Measurements from ENCODE around the gene L3MBTL4.

L3MBTL4 gene

DNA sequence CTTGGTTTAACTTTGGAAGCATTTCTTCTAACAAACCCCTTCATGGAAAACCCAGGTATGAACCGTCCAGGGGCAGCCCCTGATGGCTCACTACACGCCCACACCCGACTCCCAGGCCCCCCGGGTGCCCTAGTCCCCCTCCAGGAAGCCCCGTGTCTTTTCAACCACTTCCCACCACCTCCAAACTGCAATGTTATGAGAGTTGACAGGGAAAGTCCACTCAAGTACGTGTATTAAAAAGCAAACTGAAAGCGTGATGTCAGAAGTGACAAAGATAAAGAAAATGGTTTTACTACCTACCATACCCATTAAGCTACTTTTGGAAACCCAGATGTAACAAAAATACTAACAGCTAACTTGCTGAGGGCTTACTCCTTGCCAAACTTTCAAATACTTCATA, 51.5 kb downstream of the L3MBTL4 start:
- no peak for DNase-seq (ENCODE audit: low spot score)

DNA sequence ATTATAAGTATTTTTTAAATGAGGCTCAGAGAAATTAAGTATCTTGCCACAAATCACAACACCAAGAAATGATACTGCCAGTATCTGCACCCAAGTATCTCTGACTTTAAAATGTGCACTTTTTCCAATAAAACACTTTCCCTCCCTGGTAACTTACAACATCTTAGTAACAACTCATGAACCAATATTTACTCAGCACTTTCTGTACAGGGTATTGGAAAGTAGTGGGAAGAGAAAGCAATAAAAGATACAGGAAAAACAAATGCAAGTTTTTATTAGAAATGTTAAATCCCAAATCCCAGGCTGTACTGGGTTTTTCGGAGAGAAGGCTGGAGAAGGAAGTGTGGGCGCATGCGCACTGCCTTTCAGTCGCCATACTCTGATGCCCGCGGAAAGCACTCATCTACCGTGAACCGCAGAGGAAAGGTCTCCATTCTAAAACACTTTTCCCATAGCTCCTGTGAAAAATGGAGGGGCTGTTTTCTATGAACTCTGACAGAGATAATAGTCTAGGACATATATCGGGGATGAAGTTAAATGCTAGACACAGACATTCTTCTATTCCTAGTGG, 52.1 kb downstream of the L3MBTL4 start:
- DNase-seq (ENCODE audit: low spot score), result no peak

DNA sequence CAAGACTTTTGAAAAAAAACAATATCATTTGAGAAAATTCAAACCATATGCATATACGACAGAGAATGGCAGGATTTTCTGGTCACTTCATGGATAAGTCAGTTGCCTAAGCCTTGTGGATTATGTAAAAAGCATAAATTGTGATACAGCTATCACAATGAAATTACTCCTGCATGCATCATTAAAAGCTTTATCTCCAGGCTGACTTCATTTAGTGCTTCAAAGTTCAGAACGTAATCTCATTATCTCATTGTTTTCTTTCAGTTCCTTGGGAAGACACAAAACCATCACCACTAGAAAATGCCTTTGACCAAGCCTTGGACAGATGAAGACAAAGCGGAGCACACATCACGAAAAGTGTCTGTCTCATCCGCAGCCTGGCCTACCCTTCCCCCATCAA, 57.0 kb downstream of the L3MBTL4 start:
- DNase-seq (ENCODE audit: low spot score), result no peak

DNA sequence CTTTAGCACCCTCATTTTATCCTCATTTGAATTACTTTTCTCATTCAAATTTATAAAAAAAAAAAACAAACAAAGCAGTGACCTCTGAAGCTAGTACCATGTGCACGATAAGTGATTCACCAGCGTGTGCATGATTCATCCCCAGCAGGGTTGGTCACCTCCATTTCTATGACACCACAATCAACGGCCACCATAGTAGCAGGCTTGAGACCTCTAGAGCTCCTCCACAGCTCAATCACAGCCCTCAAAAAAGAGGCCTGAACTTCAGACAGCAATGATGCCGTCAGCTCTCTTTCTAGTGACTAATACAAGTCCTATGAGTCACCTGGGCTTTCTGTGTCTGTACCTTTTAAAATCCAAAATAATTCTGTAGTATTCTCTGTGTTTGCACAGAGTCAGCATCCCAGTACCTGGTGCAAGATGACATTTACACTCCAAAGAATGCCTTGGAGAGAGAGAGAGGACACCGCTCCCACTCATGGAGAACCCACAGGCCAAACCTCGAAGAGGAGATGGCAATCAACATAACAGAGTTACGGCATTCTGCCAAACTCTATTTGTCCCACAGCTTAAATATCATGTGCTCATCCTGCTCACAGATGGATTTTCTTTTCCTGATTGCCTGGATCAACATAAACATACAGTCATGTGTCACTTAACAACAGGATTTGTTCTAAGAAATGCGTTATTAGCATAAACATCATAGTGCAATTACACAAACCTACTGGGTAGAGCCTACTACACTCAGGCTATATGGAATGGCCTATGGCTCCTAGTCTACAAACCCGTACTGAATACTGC, 58.7 kb downstream of the L3MBTL4 start:
- DNase-seq (ENCODE audit: low spot score), result peak; percentile 12

DNA sequence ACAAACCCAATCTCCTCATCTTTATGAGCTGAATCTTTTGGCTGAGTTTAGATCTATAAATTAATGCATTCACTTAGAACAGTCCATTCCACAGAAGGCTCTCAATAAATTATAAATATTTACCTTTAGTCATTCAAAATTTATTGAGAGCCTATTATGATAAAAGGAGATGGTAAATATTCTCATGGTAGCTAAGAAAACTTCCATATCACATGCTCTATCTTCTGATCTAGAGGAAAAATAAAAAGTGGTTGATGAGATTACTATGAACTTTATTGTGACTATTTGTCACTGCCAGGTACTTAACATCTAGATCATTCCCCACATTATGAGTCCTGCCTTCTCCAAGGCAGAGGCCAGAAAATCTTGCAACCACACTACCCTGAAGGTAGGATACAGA, 62.4 kb downstream of the L3MBTL4 start:
- no peak for DNase-seq (ENCODE audit: low spot score)

DNA sequence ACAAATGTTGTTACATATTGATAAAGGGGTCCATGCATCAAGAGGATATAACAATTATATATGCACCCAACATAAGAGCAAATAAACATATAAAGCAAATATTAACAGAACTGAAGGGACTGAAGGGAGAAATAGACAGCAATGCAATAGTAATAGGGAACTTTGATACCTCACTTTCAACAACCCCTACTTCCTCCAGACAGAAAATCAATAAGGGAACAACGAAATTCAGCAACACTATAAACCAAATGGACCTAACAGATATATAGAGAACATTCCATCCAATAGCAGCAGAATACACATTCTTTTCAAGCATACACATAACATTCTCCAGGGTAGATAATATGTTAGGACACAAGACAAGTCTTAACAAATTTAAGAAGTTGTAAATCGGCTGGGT, 71.7 kb downstream of the L3MBTL4 start:
- no peak for DNase-seq (ENCODE audit: low spot score)

DNA sequence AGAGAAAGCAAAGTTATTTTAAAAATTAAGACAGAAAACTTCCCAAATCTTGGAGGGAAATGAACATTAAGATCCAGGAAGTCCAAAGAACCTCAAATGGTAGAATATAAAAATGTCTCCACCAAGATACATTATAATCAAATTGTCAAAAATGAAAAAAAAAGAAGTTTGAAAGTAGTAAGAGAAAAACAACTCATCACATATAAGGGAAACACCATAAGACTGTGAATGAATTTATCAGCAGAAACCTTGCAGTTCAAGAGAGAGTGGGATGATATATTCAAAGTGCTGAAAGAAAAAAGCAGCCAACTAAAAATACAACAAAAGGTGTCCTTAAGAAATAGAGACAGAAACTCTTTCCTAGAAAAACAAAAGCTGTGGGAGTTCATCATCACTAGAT, 73.0 kb downstream of the L3MBTL4 start:
- DNase-seq (ENCODE audit: low spot score), result no peak

DNA sequence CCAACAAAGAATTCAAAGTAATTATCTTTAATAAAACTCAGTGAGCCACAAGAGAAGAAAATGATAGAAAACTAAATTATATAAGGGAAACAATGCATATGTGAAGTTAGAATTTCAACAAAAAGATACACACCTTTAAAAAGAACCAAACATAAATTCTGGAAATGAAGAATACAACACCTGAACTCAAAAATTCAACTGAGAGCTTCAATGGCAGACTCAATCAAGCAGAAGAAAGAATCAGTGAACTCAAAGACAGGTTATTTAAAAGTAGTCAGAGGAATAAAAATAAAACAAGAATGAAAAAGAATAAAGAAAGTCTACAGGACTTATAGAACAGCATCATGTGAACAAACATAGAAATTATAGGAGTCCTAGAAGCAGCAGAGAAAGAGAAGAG, 73.4 kb downstream of the L3MBTL4 start:
- DNase-seq (ENCODE audit: low spot score), result no peak

DNA sequence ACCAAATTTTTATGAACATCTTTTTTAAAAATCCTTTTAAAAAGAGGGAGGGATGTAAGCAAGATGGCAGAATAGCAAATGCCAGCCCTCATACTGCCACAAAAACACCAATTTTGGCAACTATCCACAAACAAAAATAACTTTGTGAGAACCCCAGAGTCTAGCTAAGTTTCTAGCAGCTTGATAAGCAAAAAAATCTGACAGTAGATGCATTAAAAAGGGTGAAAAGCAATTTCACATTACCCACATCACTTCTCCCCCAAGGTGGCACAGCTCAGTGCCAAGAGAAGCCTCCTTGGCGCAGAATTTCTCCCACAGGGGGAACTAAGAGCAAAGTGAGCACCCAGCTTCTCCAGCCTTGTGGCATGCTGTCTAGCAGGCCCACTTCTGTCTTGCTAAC, 74.6 kb downstream of the L3MBTL4 start:
- DNase-seq (ENCODE audit: low spot score), result no peak

DNA sequence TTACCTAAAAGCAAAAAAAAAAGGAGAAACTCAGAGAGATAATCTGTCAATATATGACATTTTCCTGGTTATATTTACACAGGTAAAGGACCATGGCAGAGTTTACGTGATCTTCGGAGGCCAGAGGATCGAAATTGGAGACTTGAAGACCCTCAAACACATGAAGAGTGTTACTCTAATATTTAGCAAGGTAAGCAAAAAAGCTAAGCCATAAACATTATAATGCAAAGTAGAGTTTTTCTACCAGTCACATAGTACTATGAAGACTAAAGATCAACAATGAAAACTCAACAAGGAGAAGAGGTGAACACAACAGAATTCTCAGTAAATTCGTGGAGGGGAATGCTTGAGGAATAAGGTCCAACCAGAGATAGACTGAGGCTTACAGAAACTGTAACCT, 78.5 kb downstream of the L3MBTL4 start:
- DNase-seq (ENCODE audit: low spot score), result no peak

DNA sequence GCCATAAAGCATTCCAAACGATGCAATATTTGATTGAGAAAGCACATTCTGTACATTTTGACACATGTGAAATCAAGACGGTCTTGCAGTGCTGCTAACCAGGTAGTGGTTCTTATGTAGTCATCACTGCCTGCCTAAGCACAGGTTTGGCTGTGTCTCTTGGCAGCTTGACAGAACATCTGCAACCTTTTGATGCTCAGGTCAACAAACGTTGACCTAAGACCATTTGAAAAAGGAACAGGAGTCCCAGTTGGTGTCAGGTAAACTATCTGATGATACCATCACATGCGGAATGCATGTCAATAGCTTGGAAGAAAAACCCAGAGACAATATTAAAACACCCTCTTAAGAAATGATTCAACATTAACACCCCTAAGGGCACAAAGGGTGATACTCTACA, 80.7 kb downstream of the L3MBTL4 start:
- DNase-seq (ENCODE audit: low spot score), result no peak

DNA sequence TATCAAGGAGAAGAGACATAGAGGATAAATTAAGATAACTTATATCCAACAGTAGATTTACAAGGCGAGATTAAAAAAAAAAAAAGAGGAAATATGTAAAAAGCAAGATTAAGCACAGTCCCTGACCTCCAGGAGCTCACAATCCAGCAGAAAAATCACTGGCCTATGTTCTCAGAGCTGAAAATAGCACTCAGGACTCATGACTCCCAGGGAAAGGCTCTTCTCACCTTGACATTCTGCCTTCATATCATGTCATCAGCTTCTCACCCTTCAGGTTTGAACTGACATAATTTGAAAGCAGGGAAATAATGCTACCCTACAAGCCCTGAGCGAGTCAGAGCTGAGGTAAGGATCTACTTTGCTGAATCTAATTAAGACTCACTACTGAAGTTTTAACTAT, 82.8 kb downstream of the L3MBTL4 start:
- DNase-seq (ENCODE audit: low spot score), result no peak

DNA sequence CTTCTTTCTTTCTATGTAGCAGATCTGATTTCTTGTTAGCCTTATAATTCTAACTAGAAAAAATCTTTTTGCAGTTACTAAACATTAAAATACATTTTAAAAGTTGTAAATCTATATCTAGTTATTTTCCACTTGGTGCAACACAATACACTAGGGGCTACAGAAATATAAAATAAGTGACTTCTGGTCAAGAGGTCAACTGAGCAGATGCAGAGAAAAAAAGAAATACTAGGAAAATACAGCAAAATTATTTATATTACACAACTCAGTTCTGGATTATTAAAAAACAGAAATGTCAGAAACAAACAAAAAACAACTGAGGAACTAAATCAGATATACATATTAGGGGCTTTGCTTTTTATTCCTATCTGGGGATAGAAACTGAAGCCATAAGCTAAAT, 83.9 kb downstream of the L3MBTL4 start:
- DNase-seq (ENCODE audit: low spot score), result no peak

DNA sequence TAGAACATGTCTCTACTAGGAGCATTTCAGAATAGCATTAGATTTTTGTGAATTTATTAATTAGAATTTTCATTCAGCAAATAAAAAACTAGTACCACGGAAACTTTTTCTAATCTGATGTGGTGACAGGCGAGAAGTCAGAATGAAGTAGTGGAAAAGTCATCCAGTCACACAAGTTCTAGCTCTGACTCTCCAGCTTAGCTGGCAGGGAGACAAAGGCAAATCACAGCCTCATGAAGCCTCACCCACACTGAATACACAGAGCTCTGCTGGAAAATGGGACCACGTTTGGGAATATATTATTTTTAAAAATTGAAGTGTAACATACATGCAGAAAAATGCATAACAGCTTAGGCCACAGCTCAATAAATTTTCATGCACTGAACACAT, 86.1 kb downstream of the L3MBTL4 start:
- no peak for DNase-seq (ENCODE audit: low spot score)

DNA sequence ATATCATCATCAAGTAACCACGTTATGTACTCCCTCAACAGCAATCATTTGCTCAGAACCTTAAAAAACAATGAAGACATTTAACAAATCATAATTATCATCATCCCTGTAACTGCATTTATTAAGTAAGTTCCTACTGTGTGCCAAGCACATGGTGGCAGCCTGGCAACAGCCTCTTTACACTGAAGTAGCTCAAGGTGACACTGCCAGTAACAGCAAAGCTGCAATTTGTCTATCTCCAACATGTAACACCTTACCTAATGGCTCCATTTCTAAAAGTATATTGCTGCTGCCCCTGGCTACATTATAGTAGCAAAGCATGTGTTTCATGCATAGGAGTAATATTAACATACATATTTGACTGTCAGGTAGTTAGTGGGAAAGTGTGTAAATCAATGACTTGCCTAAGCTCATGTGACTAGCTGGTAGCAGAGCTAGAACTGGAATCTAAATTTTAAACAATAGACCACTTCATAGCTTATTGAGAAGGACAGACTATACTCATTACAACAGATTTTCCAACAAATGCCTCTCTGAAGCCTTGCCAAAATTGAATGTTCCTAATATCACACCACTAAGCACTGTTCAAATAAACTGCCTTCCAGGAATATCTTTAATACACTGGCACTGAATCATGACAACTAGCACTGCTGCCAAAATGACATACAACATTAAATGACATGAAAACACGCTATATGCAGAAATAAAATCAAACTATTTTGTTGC, 86.7 kb downstream of the L3MBTL4 start:
- DNase-seq (ENCODE audit: low spot score), result no peak

DNA sequence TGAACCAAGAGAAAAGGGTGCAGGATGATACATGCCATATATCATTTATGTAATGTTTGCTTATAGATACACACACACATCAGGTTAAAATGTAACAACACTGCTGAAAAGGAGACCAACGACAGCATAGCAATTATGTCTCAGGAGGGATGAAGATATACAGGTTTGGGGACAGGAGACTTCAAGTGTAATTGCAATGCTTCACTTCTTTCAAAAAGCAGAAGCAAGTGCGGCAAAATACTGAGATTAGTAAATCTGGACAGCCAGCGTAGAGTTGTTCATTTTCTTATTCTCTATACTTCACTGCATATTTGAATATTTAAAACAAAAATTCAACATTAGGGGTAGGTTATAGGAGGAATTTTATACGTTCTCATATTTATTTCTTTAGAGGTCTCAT, 87.2 kb downstream of the L3MBTL4 start:
- no peak for DNase-seq (ENCODE audit: low spot score)

DNA sequence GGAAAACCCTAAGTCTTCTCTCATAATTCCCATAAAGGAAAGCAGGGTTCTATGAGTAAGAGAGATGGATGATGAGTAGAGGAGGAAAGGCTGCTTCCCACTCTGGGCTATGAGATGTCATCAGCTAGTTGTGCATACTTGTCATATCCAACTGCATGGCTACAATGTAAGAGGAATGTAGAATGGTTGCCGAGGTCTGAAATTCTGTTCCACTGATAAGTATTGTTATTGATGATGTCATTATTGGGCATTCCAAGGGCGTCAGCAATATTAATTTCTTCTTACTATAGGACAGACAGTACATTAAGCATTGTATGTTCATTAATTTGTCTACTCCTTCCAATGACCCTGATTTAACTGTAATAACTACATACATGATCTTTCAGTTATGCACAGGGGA, 88.1 kb downstream of the L3MBTL4 start:
- no peak for DNase-seq (ENCODE audit: low spot score)

DNA sequence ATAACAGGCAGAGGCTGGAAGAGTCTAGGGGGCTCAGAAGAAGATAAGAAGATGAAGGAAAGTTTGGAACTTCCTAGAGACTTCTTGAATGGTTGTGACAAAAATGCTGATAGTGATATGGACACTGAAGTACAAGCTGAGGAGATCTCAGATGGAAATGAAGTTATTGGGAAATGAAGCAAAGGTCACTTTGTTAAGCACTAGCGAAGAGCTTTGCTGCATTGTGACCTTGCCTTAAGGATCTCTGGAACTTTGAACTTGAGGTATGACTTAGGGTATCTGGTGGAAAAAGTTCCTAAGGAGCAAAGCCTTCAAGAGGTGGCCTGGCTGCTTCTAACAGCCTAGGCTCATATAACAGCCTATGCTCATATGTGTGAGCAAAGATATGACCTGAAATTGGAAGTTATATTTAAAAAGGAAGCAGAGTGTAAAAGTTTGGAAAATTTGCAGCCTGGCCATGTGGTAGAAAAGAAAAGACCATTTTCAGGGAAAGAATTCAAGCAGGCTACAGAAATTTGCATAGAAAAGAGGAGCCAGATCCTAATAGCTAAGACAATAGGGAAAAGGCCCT, 91.3 kb downstream of the L3MBTL4 start:
- no peak for DNase-seq (ENCODE audit: low spot score)

DNA sequence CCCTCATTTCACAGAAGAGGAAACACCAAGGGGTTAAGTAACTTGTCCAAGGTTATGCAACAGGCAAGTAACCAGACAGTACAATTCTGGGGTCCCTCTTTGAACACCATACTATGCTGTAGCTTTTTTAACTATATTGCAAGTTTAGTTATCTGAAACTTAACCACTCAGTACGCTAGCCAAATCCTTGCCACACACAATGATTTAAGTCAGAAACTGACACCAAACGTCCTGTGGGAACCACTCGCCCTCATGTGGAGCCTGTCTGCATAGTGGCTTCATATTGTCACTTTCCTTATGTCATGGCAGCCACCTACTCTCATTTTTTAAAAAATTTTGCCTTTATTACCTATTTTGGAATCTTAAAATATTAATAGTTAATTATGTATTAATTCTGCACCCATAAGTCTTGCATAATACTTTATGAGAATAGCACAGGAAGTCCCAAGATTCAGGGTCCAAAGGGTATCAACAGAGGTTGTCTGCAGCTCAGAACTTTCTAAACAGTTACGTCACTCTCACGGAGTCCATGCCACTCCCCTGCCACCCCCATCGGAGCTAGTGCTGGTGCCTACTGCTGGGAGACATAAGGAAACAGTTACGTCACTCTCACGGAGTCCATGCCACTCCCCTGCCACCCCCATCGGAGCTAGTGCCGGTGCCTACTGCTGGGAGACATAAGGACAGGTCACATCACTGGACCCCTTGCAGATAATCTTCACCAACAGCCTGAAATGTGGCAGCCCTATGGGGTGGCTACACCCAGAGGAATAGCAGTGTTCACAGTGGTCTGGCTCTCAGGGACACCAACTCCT, 99.0 kb downstream of the L3MBTL4 start:
- no peak for DNase-seq (ENCODE audit: low spot score)

DNA sequence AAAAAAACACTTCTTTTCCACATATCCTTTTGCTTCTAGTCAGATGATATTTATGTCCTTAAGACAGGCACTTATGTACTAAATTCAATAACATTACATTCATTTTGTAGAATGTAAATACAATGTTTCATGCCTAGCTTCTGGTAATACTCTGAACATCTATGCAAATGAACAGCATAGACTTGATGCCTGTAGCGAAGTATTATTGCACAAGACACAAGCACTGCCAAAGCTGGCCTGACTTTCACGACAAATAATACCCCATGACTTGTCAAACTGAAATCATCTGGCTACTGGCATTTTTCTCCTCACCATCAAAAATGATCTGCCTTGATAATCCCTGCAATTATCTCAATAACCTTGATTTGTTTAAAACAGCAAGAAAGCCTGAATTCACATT, 101.3 kb downstream of the L3MBTL4 start:
- DNase-seq (ENCODE audit: low spot score), result no peak

DNA sequence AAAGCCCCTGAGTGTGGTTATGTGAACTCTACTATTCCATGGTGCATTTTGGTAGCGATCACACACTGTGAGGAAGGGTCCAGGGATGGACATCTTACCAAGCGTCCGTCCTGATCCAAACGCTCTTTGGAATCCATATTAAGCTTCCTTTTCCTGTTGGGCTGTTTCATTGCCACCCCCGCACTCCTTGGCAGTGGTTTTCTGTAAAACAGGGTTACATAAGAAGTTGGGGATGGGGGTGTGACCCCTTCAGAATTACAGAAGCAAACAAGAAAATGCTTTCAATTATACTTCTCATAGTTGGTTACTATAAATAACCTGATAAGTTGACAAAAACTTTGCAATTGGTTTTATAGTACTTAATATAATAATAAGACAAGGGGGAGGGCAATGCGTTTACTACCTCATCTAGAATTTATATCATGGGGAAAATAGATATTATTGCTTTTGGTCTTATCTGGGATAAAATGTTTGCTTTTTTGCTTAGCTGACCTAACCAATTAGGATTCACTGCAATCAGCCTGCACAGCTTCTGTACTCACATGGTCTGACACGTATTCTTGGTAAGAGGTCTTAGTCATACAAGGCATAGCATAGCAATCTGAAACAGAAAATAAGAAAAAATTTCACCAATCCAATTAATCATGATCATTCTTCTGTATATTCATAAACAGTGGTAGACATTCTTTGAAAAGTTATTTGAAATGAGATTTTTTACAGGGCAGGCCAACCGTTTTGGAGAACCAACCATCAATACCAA, 103.1 kb downstream of the L3MBTL4 start:
- DNase-seq (ENCODE audit: low spot score), result no peak

DNA sequence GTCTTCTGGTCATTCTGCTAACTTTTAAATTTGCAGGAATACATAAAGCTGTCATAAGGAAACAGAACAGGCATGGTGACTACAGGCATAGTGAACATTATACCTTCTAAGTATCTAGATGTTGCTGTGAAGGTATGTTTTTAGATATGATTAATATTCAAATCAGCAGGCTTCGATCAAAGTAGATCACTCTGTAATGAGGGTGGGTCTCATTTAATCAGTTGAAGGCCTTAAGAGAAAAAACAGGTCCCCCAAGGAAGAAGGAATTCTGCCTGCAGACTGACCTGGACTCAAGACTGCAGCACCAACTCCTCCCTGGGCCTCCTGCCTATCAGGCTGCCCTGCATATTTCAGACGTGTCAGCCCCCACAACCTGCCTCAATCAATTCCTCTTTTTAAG, 104.0 kb downstream of the L3MBTL4 start:
- no peak for DNase-seq (ENCODE audit: low spot score)
